ENCODE measurements around the gene FSTL3. TPM values are rescaled to one million over a fixed set of nuclear protein-coding genes. Genes with fewer than 3 reads are reported as not detected.

FSTL3 gene
- total RNA-seq, 1 experiment from 2014 or later, result 29.1 TPM

DNA sequence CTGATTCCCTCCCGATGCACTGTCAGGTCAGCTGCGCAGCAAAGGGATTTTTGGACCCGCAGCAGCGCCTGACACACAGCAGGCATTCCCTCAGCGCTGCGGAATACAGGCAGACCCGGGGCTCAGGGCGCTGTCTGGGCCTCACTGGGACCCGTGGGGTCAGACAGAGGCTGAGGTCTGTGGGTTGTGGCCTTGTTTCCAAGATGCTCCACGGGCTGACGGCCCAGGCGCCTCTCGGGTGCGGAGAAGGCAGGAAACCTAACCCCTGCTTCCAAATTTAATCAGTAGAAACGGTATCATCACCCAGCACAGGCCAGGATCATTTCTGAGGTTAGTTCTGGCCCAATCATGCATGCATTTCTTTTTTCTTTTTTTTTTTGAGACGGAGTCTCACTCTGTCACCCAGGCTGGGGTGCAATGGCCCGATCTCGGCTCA lies 12.5 kb upstream of the FSTL3 start:
- RAD21 ChIA-PET (ENCODE audit: low non-redundant PET in 1 of 2, low total read pairs in 2 of 2, uncharacterized antibody in 2 of 2, unreplicated experiment in 2 of 2), result interaction anchor here (0.7 to 1.0 kb wide), 2 partner anchors 13 to 71 kb away, joined by 3 to 6 read pairs; no protein-coding TSS in a partner anchor
- DNase-seq (ENCODE audit: low read depth, low spot score) (no peak), ATAC-seq (no peak; the same call in 1 of the 2 replicates)
- H3K4me3 ChIP-seq (replicated peaks in 1 of 2; ENCODE audit: low read depth in 1 of 2, low read length in 2 of 2), result peak overlapping the region; percentile 55 to 72
- intact Hi-C loops (cut with micrococcal nuclease), result loop anchor here (2.0 kb wide), 1 partner anchor 133 kb away; the partner anchor contains the start of gene PTBP1
- peaks cover 42% of the 10 kb centered on the region for H3K79me2 ChIP-seq (ENCODE audit: insufficient read depth, low read length)
- H4K20me1 ChIP-seq (ENCODE audit: insufficient read depth), result peaks cover 5% of the 10 kb centered on the region; the same call in 1 of the 2 replicates
- POLR2A ChIA-PET, result interaction anchor here (1.0 to 1.2 kb wide), 4 partner anchors 12 to 252 kb away, joined by 3 to 5 read pairs (median 4); partner anchors contain the start of gene FSTL3
- peak overlapping the region; percentile 99 for H3K27ac ChIP-seq (ENCODE audit: low read depth, low read length)
- no peaks in the 10 kb centered on the region for H3K9me3 ChIP-seq (ENCODE audit: control insufficient read depth in 1 of 2, insufficient read depth in 1 of 2, low read depth in 1 of 2, low read length in 2 of 2)
- H3K4me1 ChIP-seq (ENCODE audit: control insufficient read depth in 1 of 2, insufficient read depth in 2 of 2, low read length in 2 of 2), result peaks cover 18 to 35% of the 10 kb centered on the region in 2 experiments
- H3K9me2 ChIP-seq (ENCODE audit: insufficient read depth), result no peaks in the 10 kb centered on the region
- peak overlapping the region; percentile 83 for H3K9ac ChIP-seq (ENCODE audit: low read length)
- peak overlapping the region; percentile 99 for H3K4me2 ChIP-seq (ENCODE audit: low read length)
- H3K27me3 ChIP-seq (ENCODE audit: insufficient read depth, low read length), result no peaks in the 10 kb centered on the region
- peaks cover 0 to 7% of the 10 kb centered on the region in 2 experiments; a peak in 2 of 4 replicates for H3K36me3 ChIP-seq (ENCODE audit: control insufficient read depth in 1 of 2, insufficient read depth in 2 of 2, low read length in 2 of 2)
- BruUV-seq (replicated peaks), result TSS peak; percentile 54
- CTCF ChIA-PET, result interaction anchor here (0.6 to 1.6 kb wide), 7 partner anchors 14 to 157 kb away, joined by 3 to 19 read pairs (median 4); no protein-coding TSS in a partner anchor
- no peak overlapping the region for H2AFZ ChIP-seq (ENCODE audit: low read depth, low read length, poor library complexity, severe bottlenecking)
- TF ChIP-seq, protein P1, sequence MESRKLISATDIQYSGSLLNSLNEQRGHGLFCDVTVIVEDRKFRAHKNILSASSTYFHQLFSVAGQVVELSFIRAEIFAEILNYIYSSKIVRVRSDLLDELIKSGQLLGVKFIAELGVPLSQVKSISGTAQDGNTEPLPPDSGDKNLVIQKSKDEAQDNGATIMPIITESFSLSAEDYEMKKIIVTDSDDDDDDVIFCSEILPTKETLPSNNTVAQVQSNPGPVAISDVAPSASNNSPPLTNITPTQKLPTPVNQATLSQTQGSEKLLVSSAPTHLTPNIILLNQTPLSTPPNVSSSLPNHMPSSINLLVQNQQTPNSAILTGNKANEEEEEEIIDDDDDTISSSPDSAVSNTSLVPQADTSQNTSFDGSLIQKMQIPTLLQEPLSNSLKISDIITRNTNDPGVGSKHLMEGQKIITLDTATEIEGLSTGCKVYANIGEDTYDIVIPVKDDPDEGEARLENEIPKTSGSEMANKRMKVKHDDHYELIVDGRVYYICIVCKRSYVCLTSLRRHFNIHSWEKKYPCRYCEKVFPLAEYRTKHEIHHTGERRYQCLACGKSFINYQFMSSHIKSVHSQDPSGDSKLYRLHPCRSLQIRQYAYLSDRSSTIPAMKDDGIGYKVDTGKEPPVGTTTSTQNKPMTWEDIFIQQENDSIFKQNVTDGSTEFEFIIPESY (IDR thresholded peaks at IDR 0.05; ENCODE audit: extremely low read depth, insufficient replicate concordance, low read length), result no peak
- TF ChIP-seq RAD21 (IDR thresholded peaks at IDR 0.05; ENCODE audit: low read depth) (no peak), POLR2AphosphoS5 (IDR thresholded peaks at IDR 0.05; ENCODE audit: low read depth, low read length) (no peak), EZH2 (IDR thresholded peaks at IDR 0.05) (no peak), SP1 (IDR thresholded peaks at IDR 0.05; ENCODE audit: low read depth) (no peak), TCF7L2 (IDR thresholded peaks at IDR 0.05; ENCODE audit: borderline replicate concordance, extremely low read depth, insufficient read depth, insufficient read length) (no peak), SIN3A (IDR thresholded peaks at IDR 0.05; ENCODE audit: low read depth) (no peak), SRF (IDR thresholded peaks at IDR 0.05; ENCODE audit: low read depth) (no peak), EGR1 (IDR thresholded peaks at IDR 0.05; ENCODE audit: low read depth) (no peak), EZH2phosphoT487 (IDR thresholded peaks at IDR 0.05; ENCODE audit: borderline replicate concordance) (no peak), ELF1 (IDR thresholded peaks at IDR 0.05; ENCODE audit: borderline replicate concordance, low read depth) (no peak), CEBPB (IDR thresholded peaks at IDR 0.05; ENCODE audit: low read depth) (no peak), ZNF274 (IDR thresholded peaks at IDR 0.05; ENCODE audit: low read depth, low read length) (no peak), POLR2A (IDR thresholded peaks at IDR 0.05; ENCODE audit: borderline replicate concordance, extremely low read depth, insufficient read depth, insufficient read length) (no peak), JUND (IDR thresholded peaks at IDR 0.05) (no peak), CBX3 (IDR thresholded peaks at IDR 0.05; ENCODE audit: low read depth) (no peak), FOSL1 (IDR thresholded peaks at IDR 0.05; ENCODE audit: low read depth) (no peak)
- TF ChIP-seq, protein P2, sequence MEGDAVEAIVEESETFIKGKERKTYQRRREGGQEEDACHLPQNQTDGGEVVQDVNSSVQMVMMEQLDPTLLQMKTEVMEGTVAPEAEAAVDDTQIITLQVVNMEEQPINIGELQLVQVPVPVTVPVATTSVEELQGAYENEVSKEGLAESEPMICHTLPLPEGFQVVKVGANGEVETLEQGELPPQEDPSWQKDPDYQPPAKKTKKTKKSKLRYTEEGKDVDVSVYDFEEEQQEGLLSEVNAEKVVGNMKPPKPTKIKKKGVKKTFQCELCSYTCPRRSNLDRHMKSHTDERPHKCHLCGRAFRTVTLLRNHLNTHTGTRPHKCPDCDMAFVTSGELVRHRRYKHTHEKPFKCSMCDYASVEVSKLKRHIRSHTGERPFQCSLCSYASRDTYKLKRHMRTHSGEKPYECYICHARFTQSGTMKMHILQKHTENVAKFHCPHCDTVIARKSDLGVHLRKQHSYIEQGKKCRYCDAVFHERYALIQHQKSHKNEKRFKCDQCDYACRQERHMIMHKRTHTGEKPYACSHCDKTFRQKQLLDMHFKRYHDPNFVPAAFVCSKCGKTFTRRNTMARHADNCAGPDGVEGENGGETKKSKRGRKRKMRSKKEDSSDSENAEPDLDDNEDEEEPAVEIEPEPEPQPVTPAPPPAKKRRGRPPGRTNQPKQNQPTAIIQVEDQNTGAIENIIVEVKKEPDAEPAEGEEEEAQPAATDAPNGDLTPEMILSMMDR (IDR thresholded peaks at IDR 0.05 in 2 of 3, conservative IDR thresholded peaks at IDR 0.05 in 1 of 3; ENCODE audit: borderline replicate concordance in 1 of 3, insufficient read depth in 1 of 3, low read depth in 2 of 3, low read length in 2 of 3), result no peak
- TF ChIP-seq, protein P3, sequence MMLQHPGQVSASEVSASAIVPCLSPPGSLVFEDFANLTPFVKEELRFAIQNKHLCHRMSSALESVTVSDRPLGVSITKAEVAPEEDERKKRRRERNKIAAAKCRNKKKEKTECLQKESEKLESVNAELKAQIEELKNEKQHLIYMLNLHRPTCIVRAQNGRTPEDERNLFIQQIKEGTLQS (IDR thresholded peaks at IDR 0.05), result no peak
- TF ChIP-seq, protein P4, sequence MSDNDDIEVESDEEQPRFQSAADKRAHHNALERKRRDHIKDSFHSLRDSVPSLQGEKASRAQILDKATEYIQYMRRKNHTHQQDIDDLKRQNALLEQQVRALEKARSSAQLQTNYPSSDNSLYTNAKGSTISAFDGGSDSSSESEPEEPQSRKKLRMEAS (IDR thresholded peaks at IDR 0.05), result no peak; the same call in 1 of the 2 replicates
